Mesothelial cell of epicardium (in vitro differentiated cells): ENCODE data around the gene KRTAP10-2. TPM values are rescaled to one million over a fixed set of nuclear protein-coding genes. Genes with fewer than 3 reads are reported as not detected.
"Not testable (repeated sequence)": the region's sequence is repeated elsewhere in the genome, so short reads cannot be mapped to it uniquely, and the experiment has no call there.

Experiments
- DNase-seq, 2 experiments: peaks; one replicate each; pipeline ENCODE4 v3.0.0; 2021; ENCODE audit warnings: low spot score in 2 of 2; ENCODE audit not compliant: unreplicated experiment in 2 of 2
- H3K27ac Mint-ChIP-seq: 2 replicates; pipeline ENCODE4 v1.8.0; 2021; ENCODE audit warnings: mixed read lengths
- H3K27me3 Mint-ChIP-seq: 2 replicates; pipeline ENCODE4 v1.8.0; 2021; ENCODE audit warnings: low read depth, mixed read lengths
- H3K36me3 Mint-ChIP-seq: 2 replicates; pipeline ENCODE4 v1.8.0; 2021; ENCODE audit warnings: mixed read lengths
- H3K4me1 Mint-ChIP-seq: 2 replicates; pipeline ENCODE4 v1.8.0; 2021; ENCODE audit warnings: mixed read lengths
- H3K4me3 Mint-ChIP-seq: 2 replicates; pipeline ENCODE4 v1.8.0; 2021; ENCODE audit warnings: mild to moderate bottlenecking, moderate library complexity, mixed read lengths
- H3K9me3 Mint-ChIP-seq: 2 replicates; pipeline ENCODE4 v1.8.0; 2021; ENCODE audit warnings: mixed read lengths
- total RNA-seq: library from RNA; stranded (reverse); gene quantifications from 3 replicates; pipeline ENCODE4 v1.2.1, GENCODE V29; 2021
- TF ChIP-seq, protein P1 (sequence below): fragments of 200-600 bp; sonication (generic); IDR thresholded peaks from one replicate; pipeline ENCODE4 v1.5.0; 2021; ENCODE audit warnings: antibody characterized with exemption; ENCODE audit not compliant: unreplicated experiment

KRTAP10-2 gene
- total RNA-seq, 1 donor from 2014 or later: not detected

GRCh38 chr21:44503901-44504399, 47.4 kb downstream of the KRTAP10-2 start:
- Mint-ChIP-seq H3K4me1 (no peaks in the 10 kb centered on the region), H3K4me3 (no peak overlapping the region), H3K27ac (no peak overlapping the region), H3K36me3 (no peaks in the 10 kb centered on the region), H3K27me3 (no peaks in the 10 kb centered on the region), H3K9me3 (no peaks in the 10 kb centered on the region)
- TF ChIP-seq, protein P1, sequence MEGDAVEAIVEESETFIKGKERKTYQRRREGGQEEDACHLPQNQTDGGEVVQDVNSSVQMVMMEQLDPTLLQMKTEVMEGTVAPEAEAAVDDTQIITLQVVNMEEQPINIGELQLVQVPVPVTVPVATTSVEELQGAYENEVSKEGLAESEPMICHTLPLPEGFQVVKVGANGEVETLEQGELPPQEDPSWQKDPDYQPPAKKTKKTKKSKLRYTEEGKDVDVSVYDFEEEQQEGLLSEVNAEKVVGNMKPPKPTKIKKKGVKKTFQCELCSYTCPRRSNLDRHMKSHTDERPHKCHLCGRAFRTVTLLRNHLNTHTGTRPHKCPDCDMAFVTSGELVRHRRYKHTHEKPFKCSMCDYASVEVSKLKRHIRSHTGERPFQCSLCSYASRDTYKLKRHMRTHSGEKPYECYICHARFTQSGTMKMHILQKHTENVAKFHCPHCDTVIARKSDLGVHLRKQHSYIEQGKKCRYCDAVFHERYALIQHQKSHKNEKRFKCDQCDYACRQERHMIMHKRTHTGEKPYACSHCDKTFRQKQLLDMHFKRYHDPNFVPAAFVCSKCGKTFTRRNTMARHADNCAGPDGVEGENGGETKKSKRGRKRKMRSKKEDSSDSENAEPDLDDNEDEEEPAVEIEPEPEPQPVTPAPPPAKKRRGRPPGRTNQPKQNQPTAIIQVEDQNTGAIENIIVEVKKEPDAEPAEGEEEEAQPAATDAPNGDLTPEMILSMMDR: no peak
- no peak for DNase-seq

GRCh38 chr21:44503006-44503889, 48.1 kb downstream of the KRTAP10-2 start:
- not testable (repeated sequence) for H3K4me1 Mint-ChIP-seq, H3K27me3 Mint-ChIP-seq, H3K4me3 Mint-ChIP-seq, H3K27ac Mint-ChIP-seq, H3K36me3 Mint-ChIP-seq, DNase-seq, H3K9me3 Mint-ChIP-seq

- H3K9me3 Mint-ChIP-seq: no peaks in the 10 kb centered on the region
- no peak overlapping the region for H3K4me3 Mint-ChIP-seq
- no peaks in the 10 kb centered on the region for H3K27me3 Mint-ChIP-seq
- H3K27ac Mint-ChIP-seq: no peak overlapping the region
- no peaks in the 10 kb centered on the region for H3K36me3 Mint-ChIP-seq
- H3K4me1 Mint-ChIP-seq: no peaks in the 10 kb centered on the region
- TF ChIP-seq, protein P1: no peak
- no peak for DNase-seq
Observed at GRCh38 chr21:44502171-44502958, 48.9 kb downstream of the KRTAP10-2 start.

Other genes starting within 250 kb of the KRTAP10-2 start
- gene CFAP410, start 212.1 kb downstream of the KRTAP10-2 start, total RNA-seq: 27.6 to 34.0 TPM (median 32.0 TPM) in 3 replicates
- gene TRPM2, start 197.9 kb downstream of the KRTAP10-2 start, total RNA-seq: 0.09 to 0.16 TPM (median 0.09 TPM) in 3 replicates
- 10.9 to 11.9 TPM (median 11.8 TPM) in 3 replicates for gene LRRC3, start 96.0 kb downstream of the KRTAP10-2 start, total RNA-seq
- not detected in 3 replicates for gene KRTAP10-1, start 11.3 kb downstream of the KRTAP10-2 start, total RNA-seq
- not detected in 3 replicates for gene KRTAP10-3, start 7.3 kb upstream of the KRTAP10-2 start, total RNA-seq
- not detected in 3 replicates for gene KRTAP10-4, start 22.2 kb upstream of the KRTAP10-2 start, total RNA-seq
- not detected in 3 replicates for gene KRTAP10-5, start 29.1 kb upstream of the KRTAP10-2 start, total RNA-seq
- gene KRTAP10-6, start 41.0 kb upstream of the KRTAP10-2 start, total RNA-seq: not detected in 3 replicates
- gene KRTAP10-7, start 49.1 kb upstream of the KRTAP10-2 start, total RNA-seq: not detected in 3 replicates
- not detected in 3 replicates for gene KRTAP10-8, start 60.6 kb upstream of the KRTAP10-2 start, total RNA-seq
- not detected in 3 replicates for gene KRTAP10-9, start 75.6 kb upstream of the KRTAP10-2 start, total RNA-seq
- gene KRTAP10-10, start 85.9 kb upstream of the KRTAP10-2 start, total RNA-seq: not detected in 3 replicates
- not detected in 3 replicates for gene KRTAP10-11, start 94.9 kb upstream of the KRTAP10-2 start, total RNA-seq
- not detected in 3 replicates for gene KRTAP12-4, start 103.2 kb upstream of the KRTAP10-2 start, total RNA-seq
- not detected in 3 replicates for gene KRTAP12-3, start 106.4 kb upstream of the KRTAP10-2 start, total RNA-seq
- not detected in 3 replicates for gene KRTAP12-2, start 115.4 kb upstream of the KRTAP10-2 start, total RNA-seq
- gene KRTAP12-1, start 130.7 kb upstream of the KRTAP10-2 start, total RNA-seq: not detected in 3 replicates
- gene KRTAP10-12, start 145.7 kb upstream of the KRTAP10-2 start, total RNA-seq: not detected in 3 replicates
- gene TSPEAR, start 160.1 kb upstream of the KRTAP10-2 start, total RNA-seq: 0.09 to 0.11 TPM (median 0.11 TPM) in 3 replicates